GM12878 (cell line): Measurements from ENCODE around the gene PHACTR3. TPM values are rescaled to one million over a fixed set of nuclear protein-coding genes. Genes with fewer than 3 reads are reported as not detected.
"Not testable (repeated sequence)": the region's sequence is repeated elsewhere in the genome, so short reads cannot be mapped to it uniquely, and the experiment has no call there.

Source experiments
- ATAC-seq: fragments of 200-7000 bp; cut with Tn5 transposase; 3 replicates; pipeline ENCODE4 v1.9.1; 2020; ENCODE audit warnings: mild to moderate bottlenecking, moderate library complexity
- BruUV-seq: library from RNA; stranded (reverse); fragments of 400-500 nt; replicated peaks from 2 replicates; lab custom pipeline; 2021; lab: Mats Ljungman, UMichigan
- CTCF ChIA-PET: fragments of 300-600 bp; sonication (Branson Sonifier 250); formaldehyde crosslinking; extraction: SDS; loops from one replicate; lab custom pipeline; 2021; ENCODE audit warnings: inconsistent platforms; lab: Yijun Ruan, JAX
- POLR2A ChIA-PET: fragments of 350-600 bp; formaldehyde crosslinking; extraction: SDS; loops from one replicate; lab custom pipeline; 2021; ENCODE audit warnings: inconsistent platforms; lab: Charles Lee
- RAD21 ChIA-PET: fragments of 300-600 bp; sonication (Branson Sonifier 250); formaldehyde crosslinking; loops from one replicate; lab custom pipeline; 2023; ENCODE audit warnings: antibody characterized with exemption; ENCODE audit not compliant: unreplicated experiment; lab: Charles Lee
- SMC1A ChIA-PET: fragments of 300-600 bp; sonication (Branson Sonifier 250); formaldehyde crosslinking; loops from one replicate; lab custom pipeline; 2023; ENCODE audit not compliant: unreplicated experiment, uncharacterized antibody; lab: Charles Lee
- DNase-seq: peaks from one replicate; pipeline ENCODE4 v3.0.0-alpha.2; 2011; ENCODE audit warnings: low read depth, low spot score
- FAIRE-seq: peaks from 3 replicates; lab custom pipeline; 2011; peaks lifted over from hg19 to GRCh38; lab: Jason Lieb, UNC
- H2AFZ ChIP-seq: 2 replicates; pipeline ENCODE4 v1.6.0; 2011; ENCODE audit warnings: low read depth, low read length, control low read depth; ENCODE audit not compliant: control insufficient read depth
- H3K27ac ChIP-seq: 2 replicates; pipeline ENCODE4 v1.5.1; 2011; ENCODE audit warnings: control low read depth; ENCODE audit not compliant: control insufficient read depth, insufficient read depth
- H3K27me3 ChIP-seq, 2 experiments: replicated peaks in 1 of 2; 2 replicates each; pipeline versions ENCODE4 v1.6.0 to v1.6.1; 2011; ENCODE audit warnings: low read length in 1 of 2; ENCODE audit not compliant: control insufficient read depth in 2 of 2, insufficient read depth in 2 of 2
- H3K36me3 ChIP-seq, 2 experiments: 2 replicates each; pipeline ENCODE4 v1.5.1; 2011; ENCODE audit warnings: low read length in 1 of 2; ENCODE audit not compliant: control insufficient read depth in 2 of 2, insufficient read depth in 2 of 2
- H3K4me1 ChIP-seq: 2 replicates; pipeline ENCODE4 v1.6.1; 2011; ENCODE audit warnings: mild to moderate bottlenecking, low read length, moderate library complexity, mixed read lengths; ENCODE audit not compliant: control insufficient read depth, insufficient read depth
- H3K4me2 ChIP-seq: 2 replicates; pipeline ENCODE4 v1.6.0; 2011; ENCODE audit warnings: control low read depth; ENCODE audit not compliant: control insufficient read depth, insufficient read depth
- H3K4me3 ChIP-seq: fragments of 200-600 bp; sonication (generic); 2 replicates; pipeline ENCODE4 v1.5.1; 2016
- H3K79me2 ChIP-seq: 2 replicates; pipeline ENCODE4 v1.6.0; 2011; ENCODE audit warnings: low read length; ENCODE audit not compliant: control insufficient read depth, insufficient read depth
- H3K9ac ChIP-seq: 2 replicates; pipeline ENCODE4 v1.8.0; 2011; ENCODE audit warnings: low read length, control low read depth, mixed read lengths; ENCODE audit not compliant: control insufficient read depth, insufficient read depth
- H3K9me3 ChIP-seq: replicated peaks from 3 replicates; pipeline ENCODE4 v1.5.1; 2011; ENCODE audit warnings: mild to moderate bottlenecking, low read length; ENCODE audit not compliant: control insufficient read depth, insufficient read depth
- H4K20me1 ChIP-seq: 2 replicates; pipeline ENCODE4 v1.6.0; 2011; ENCODE audit not compliant: control insufficient read depth, insufficient read depth
- ASH2L ChIP-seq: fragments of 300-600, 200-600 bp; sonication (generic); IDR thresholded peaks from 2 replicates; pipeline ENCODE4 v1.6.1; 2017; ENCODE audit warnings: low read depth, mild to moderate bottlenecking, borderline replicate concordance
- BMI1 ChIP-seq: fragments of 450-650 bp; IDR thresholded peaks from 2 replicates; pipeline ENCODE4 v1.6.1; 2016; ENCODE audit warnings: mild to moderate bottlenecking, moderate library complexity, borderline replicate concordance
- CHD2 ChIP-seq: IDR thresholded peaks from 2 replicates; pipeline ENCODE4 v1.6.1; 2011; ENCODE audit warnings: low read depth, low read length, improper control_type of control experiment, borderline replicate concordance
- MYB ChIP-seq: fragments of 150-350 bp; IDR thresholded peaks from 2 replicates; pipeline ENCODE4 v1.6.1; 2014; ENCODE audit warnings: mild to moderate bottlenecking, low read depth, low read length, borderline replicate concordance
- NFIC ChIP-seq: IDR thresholded peaks from 2 replicates; pipeline ENCODE4 v1.6.1; 2012; ENCODE audit warnings: low read depth, mild to moderate bottlenecking, inconsistent platforms, low read length, moderate library complexity
- PAX8 ChIP-seq: fragments of 450-650 bp; IDR thresholded peaks from 2 replicates; pipeline ENCODE4 v1.6.1; 2017; ENCODE audit warnings: mild to moderate bottlenecking, moderate library complexity
- POLR2A ChIP-seq: IDR thresholded peaks from 2 replicates; pipeline ENCODE4 v1.6.1; 2011; ENCODE audit warnings: low read depth, mild to moderate bottlenecking, low read length
- POLR2AphosphoS5 ChIP-seq: IDR thresholded peaks from 2 replicates; pipeline ENCODE4 v1.6.1; 2011; ENCODE audit warnings: mild to moderate bottlenecking, low read length, inconsistent platforms
- RFX5 ChIP-seq: IDR thresholded peaks from 2 replicates; pipeline ENCODE4 v1.6.1; 2011; ENCODE audit warnings: low read depth, low read length, improper control_type of control experiment
- TARDBP ChIP-seq: IDR thresholded peaks from 2 replicates; pipeline ENCODE4 v1.6.1; 2016; ENCODE audit warnings: borderline replicate concordance
- ZNF274 ChIP-seq: IDR thresholded peaks from one replicate; pipeline ENCODE4 v1.8.0; 2011; ENCODE audit not compliant: insufficient read length, insufficient read depth
- WGBS: methylation state at CpG from one replicate; pipeline ENCODE4 v1.1.6; 2016; ENCODE audit warnings: low lambda C conversion rate; ENCODE audit not compliant: insufficient replicate concordance, insufficient coverage; ENCODE audit errors: missing lambda C conversion rate; 5-methylcytosine and 5-hydroxymethylcytosine counted together
- in situ Hi-C: fragments of 300-500 bp; cut with MboI; formaldehyde crosslinking; loops from 9 replicates; pipeline ENCODE4 v1.14.3; 2018; ENCODE audit warnings: mixed read lengths
- intact Hi-C: fragments of 100-400 bp; cut with micrococcal nuclease; formaldehyde crosslinking; loops from one replicate; pipeline ENCODE4 v1.14.2; 2022; ENCODE audit not compliant: unreplicated experiment
- polyA plus RNA-seq, 11 experiments: library from polyadenylated mRNA; depleted of rRNA in 4 of 11; unstranded in 6 of 11; stranded (reverse) in 5 of 11; fragments of >200 nt; fragmentation: Nextera tagmentation in 4 of 11; fragmentation: Illumina TruSeq in 1 of 11; extraction: Ambion mirVana in 4 of 11; extraction: Trizol in 1 of 11; gene quantifications; 1 replicate in 1 of 11; 2 replicates in 10 of 11; pipeline versions ENCODE4 v1.2.1 to v1.2.3, GENCODE V29; 2011 to 2016; ENCODE audit warnings: inconsistent platforms in 2 of 11, missing spikeins in 2 of 11, low read depth in 1 of 11
- total RNA-seq, 4 experiments: library from RNA; depleted of rRNA in 3 of 4; stranded (reverse); fragments of >200 nt in 3 of 4; fragmentation: Illumina TruSeq in 1 of 4; extraction: Trizol in 1 of 4; gene quantifications; 2 replicates each; pipeline versions ENCODE4 v1.2.1 to v1.2.3, GENCODE V29; 2013 to 2021
- TF ChIP-seq, protein P1 (sequence below): IDR thresholded peaks from 2 replicates; pipeline ENCODE4 v1.6.1; 2012; ENCODE audit warnings: mild to moderate bottlenecking, low read depth, low read length
- TF ChIP-seq, protein P2 (sequence below): fragments of 450-650 bp; IDR thresholded peaks from 2 replicates; pipeline ENCODE4 v1.6.1; 2016; ENCODE audit warnings: mild to moderate bottlenecking

The PHACTR3 gene
- total and polyA plus RNA-seq, 10 of the 15 experiments (the other 5 are each of a cell fraction or from before 2014, with no cell fraction given) = 0.17 to 2.7 (median 0.27) TPM; not detected in 1

GRCh38 chr20:59618585-59618984 is 14.2 kb downstream of the PHACTR3 start:
- RAD21 ChIA-PET, H3K36me3 ChIP-seq, in situ Hi-C loops, H4K20me1 ChIP-seq, H3K4me3 ChIP-seq, H3K4me2 ChIP-seq, DNase-seq, H3K27ac ChIP-seq, ATAC-seq, H2AFZ ChIP-seq, POLR2A ChIA-PET, H3K27me3 ChIP-seq, H3K79me2 ChIP-seq, SMC1A ChIA-PET, intact Hi-C loops, H3K9me3 ChIP-seq, H3K9ac ChIP-seq, FAIRE-seq, BruUV-seq, CTCF ChIA-PET, H3K4me1 ChIP-seq: not testable (repeated sequence)
- 0% methylated on average over 6 of the region's 6 CpGs for WGBS

DNA sequence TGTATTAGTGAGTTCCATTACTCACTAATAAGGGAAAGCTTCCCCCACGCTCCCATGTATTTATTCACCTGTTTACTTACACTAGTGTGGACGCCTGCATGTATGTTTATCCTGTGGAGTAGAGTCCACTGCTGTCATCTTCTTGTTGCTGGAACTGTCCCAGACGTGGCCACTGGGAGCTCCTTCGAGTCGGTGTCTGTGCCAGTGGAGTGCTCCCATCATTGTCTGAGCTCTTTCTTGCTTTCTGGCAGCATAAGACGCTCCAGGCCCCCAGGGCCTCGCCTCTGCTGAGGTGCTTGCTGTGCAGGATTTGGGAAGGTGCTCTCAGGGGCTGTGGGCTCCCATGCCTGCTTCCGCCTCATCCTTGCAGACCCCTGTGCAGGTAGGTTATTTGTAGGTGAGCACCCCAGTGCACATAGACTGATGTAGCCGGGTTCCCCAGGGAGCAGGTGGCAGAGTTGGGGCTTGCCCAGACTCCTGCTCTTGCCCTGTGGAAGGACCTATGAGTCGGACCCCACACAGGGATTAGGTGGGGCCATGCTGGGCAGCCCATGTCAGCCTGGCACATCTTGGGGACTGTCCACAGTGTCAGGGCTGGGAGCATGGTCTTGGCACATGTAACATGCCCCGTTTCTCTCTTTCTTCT is 16.6 kb downstream of the PHACTR3 start:
- SMC1A ChIA-PET = interaction anchor here (0.6 kb wide), 1 partner anchor 117 kb away, joined by 3 read pairs; no protein-coding TSS in a partner anchor
- in situ Hi-C loops = no loop called here

More for the DNA sequence above, 16.6 kb downstream of the PHACTR3 start:
- intact Hi-C loops = no loop called here
- 8% methylated on average over 11 of the region's 11 CpGs for WGBS
- Histone ChIP-seq H3K9ac (no peak overlapping the region), H3K9me3 (no peaks in the 10 kb centered on the region), H3K79me2 (no peaks in the 10 kb centered on the region), H3K4me3 (no peak overlapping the region), H2AFZ (no peak overlapping the region), H4K20me1 (no peaks in the 10 kb centered on the region), H3K36me3 (no peaks in the 10 kb centered on the region), H3K4me1 (no peaks in the 10 kb centered on the region), H3K27ac (no peak overlapping the region)
- no TSS peak for BruUV-seq
- ATAC-seq (no peak), FAIRE-seq (no peak)
- RAD21 ChIA-PET = no interaction called here
- CTCF ChIA-PET = no interaction called here
- POLR2A ChIA-PET = no interaction called here
- no peak for TF ChIP-seq POLR2A
- TF ChIP-seq, protein P1, sequence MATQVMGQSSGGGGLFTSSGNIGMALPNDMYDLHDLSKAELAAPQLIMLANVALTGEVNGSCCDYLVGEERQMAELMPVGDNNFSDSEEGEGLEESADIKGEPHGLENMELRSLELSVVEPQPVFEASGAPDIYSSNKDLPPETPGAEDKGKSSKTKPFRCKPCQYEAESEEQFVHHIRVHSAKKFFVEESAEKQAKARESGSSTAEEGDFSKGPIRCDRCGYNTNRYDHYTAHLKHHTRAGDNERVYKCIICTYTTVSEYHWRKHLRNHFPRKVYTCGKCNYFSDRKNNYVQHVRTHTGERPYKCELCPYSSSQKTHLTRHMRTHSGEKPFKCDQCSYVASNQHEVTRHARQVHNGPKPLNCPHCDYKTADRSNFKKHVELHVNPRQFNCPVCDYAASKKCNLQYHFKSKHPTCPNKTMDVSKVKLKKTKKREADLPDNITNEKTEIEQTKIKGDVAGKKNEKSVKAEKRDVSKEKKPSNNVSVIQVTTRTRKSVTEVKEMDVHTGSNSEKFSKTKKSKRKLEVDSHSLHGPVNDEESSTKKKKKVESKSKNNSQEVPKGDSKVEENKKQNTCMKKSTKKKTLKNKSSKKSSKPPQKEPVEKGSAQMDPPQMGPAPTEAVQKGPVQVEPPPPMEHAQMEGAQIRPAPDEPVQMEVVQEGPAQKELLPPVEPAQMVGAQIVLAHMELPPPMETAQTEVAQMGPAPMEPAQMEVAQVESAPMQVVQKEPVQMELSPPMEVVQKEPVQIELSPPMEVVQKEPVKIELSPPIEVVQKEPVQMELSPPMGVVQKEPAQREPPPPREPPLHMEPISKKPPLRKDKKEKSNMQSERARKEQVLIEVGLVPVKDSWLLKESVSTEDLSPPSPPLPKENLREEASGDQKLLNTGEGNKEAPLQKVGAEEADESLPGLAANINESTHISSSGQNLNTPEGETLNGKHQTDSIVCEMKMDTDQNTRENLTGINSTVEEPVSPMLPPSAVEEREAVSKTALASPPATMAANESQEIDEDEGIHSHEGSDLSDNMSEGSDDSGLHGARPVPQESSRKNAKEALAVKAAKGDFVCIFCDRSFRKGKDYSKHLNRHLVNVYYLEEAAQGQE = no peak
- no peak for TF ChIP-seq PAX8
- no peak for TF ChIP-seq ZNF274
- no peak for TF ChIP-seq NFIC
- no peak for TF ChIP-seq POLR2AphosphoS5
- no peak for TF ChIP-seq TARDBP
- TF ChIP-seq BMI1 = no peak
- no peak for TF ChIP-seq CHD2
- TF ChIP-seq RFX5 = no peak
- TF ChIP-seq ASH2L = no peak
- TF ChIP-seq MYB = no peak
- TF ChIP-seq, protein P2, sequence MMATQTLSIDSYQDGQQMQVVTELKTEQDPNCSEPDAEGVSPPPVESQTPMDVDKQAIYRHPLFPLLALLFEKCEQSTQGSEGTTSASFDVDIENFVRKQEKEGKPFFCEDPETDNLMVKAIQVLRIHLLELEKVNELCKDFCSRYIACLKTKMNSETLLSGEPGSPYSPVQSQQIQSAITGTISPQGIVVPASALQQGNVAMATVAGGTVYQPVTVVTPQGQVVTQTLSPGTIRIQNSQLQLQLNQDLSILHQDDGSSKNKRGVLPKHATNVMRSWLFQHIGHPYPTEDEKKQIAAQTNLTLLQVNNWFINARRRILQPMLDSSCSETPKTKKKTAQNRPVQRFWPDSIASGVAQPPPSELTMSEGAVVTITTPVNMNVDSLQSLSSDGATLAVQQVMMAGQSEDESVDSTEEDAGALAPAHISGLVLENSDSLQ = no peak
- TF ChIP-seq, all 136 proteins: peak for 0
- peaks cover 3% of the 10 kb centered on the region in 2 experiments for H3K27me3 ChIP-seq
- no peak overlapping the region for H3K4me2 ChIP-seq
- DNase-seq = no peak
